EH (cell line): ENCODE data around the gene TMEM123.

Experiments
- DNase-seq: peaks from one replicate; pipeline ENCODE4 v3.0.0-alpha.2; 2015; ENCODE audit warnings: low read depth

Gene TMEM123, protein sequence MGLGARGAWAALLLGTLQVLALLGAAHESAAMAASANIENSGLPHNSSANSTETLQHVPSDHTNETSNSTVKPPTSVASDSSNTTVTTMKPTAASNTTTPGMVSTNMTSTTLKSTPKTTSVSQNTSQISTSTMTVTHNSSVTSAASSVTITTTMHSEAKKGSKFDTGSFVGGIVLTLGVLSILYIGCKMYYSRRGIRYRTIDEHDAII

DNA sequence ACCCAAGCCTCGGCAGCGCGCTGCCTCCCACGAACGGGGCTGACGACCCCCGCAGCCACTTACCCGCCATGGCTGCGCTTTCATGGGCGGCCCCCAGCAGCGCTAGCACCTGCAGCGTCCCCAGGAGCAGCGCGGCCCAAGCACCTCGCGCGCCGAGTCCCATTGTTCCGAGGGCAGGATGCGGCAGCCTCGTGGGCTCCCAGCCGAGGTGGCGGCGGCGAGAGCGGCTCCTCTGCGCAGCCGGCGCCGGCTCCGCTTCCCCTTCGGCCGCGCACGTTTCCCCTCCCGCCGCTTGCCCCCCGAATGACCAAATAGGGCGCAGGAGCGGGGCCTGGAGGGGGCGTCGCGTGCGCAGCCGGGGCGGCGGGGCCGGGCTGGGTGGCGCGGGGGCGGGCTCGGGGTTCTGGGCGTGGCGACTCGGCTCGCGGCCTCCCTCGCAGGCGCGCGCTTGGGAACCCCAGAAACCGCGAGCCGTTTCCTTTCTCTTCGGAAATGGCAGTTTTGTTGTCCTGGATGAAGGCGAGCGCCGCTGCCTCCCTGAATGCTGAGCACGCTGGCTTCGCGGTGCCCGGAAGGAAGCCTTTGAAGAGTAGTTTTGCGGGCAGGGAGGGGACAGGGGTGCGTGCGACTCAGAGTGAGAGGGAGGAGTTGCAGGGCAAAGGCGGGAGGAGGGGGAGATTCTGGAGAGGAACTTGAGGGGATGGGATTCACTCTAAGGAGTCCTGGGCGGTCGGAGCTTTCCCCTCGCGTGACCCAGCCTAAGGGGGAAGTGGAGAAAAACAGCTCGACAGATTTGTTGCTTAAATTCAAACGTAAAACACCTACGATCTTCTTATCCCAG lies at the start of gene TMEM123:
Gene TMEM123 (minus strand): TSS at position 305 of the 841 bp plus-strand sequence. CDS start 142 bp downstream, at position 163.
- peak; percentile 76 for DNase-seq

DNA sequence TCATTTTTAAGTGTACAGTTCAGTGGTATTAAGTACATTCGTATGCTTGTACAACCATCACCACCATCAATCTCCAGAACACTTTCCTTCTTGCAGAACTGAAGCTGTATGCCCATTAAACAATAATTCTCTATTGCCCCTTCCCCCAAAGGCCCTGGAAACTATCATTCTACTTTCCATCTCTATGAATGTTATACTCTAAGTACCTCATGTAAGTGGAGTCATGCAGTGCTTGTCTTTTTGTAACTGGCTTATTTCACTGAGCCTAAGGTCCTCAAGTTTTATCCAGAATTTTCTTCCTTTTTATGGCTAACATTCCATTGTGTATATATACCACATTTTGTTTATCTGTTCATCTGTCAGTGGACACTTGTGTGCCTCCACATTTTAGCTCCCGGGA lies 48.3 kb upstream of the TMEM123 start:
- no peak for DNase-seq

DNA sequence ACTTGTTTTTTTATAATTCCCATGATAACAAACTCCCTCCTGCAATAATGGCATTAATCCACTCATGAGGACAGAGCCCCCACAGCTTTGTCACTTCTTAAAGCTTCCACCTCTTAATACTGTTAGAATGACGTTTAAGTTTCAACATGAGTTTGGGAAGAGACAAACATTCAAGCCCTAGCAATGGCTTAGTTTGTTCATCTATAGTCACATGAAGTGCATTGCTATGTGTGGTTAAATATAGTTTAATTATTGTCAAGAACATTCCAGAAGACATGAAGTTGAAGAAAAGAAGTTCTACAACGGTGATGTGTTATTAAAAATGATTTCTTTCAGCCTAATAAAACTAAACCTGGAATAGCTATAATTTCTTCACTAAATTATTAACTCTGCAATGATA lies 47.4 kb upstream of the TMEM123 start:
- DNase-seq, result no peak

DNA sequence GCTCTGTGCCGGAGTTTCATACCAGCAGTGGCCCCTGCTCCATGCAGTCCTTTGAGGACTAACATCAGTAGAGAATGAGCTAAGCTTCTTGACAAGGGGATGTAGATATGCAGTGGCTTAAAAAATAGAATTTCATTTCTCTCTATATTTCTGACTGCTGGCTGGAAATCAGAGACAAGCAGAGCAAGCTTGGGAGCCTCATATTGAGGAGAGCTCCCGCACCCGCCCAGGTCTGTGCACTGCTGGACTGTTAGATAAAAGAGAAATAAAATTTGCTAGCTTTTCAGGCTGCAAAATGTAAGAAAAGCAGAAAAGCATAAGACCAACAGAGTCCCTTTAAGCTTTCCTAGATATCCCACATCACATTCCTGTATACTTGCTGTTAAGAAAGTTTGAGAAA lies 46.6 kb upstream of the TMEM123 start:
- DNase-seq, result no peak

DNA sequence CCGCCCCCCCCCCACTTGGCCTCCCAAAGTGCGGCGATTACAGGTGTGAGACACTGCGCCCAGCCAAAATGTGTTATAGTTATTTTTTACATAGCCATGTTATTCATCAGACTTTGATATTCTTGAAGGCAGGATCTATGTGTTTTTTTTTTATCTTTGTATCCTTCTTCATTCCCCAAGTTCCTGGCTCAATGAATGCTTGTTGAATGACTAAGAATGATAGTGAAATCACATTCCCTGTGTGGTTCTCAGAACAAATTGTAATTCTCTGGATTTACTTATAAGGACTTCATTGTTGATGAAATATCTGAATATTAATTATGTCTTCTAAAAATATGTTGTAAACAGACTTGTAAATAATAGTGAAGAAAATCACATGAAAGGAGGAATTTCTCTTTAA lies 44.5 kb upstream of the TMEM123 start:
- peak; percentile 73 for DNase-seq

DNA sequence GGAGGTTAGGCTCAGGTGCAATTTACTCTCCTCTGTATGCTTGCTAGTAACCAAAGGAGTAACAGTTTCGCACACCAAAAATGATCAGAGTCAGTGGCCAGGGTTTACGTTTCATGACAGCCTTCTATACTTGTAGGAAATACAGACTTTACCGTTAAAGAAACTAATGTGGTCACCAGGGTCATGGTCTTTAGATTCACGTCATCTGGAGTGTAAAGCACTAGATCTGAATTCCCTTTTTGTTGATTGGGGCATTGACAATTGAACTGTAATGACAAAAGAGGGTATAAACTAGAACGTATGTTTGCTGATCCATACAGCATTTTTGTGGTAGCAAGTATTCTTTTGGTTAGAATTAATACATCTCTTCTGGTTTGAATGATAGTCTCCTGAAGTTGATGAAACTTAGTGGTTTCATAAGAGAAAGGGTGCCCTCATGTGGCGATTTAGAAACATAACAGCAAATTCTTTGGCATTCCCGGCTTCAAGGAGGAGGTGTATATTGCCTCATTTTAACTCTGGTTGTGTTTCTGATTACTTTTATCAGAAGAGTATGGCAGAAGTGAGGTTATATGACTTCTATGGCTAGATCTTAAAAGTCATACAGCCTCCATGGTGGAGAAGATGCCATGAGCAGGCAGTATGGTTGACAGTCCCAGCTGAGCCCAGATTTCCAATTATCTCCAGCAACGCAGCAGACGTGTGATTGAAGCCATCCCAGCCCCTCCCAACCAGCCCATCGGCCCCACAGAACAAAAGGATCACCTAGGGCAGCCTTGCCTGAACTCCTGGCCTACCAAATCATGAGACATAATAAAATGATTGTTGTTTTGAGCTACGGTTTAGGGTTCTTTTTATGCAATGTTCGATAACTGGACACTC lies 42.8 kb upstream of the TMEM123 start:
- peak; percentile 85 for DNase-seq

DNA sequence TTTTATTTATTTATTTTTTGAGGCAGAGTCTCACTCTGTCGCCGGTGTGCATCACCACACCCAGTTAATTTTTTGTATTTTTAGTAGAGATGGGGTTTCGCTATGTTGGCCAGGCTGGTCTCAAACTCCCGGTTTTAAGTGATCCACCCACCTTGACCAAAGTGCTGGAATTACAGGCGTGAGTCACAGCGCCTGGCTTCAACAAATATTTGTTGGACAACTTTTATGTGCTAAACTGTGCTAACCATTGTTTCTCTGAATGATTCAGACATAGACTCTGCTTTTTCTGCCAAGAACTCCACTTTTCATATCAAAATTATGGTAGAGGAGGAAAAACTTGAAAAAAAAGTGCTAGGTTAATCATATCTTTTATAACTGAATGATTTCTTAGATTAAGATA lies 41.7 kb upstream of the TMEM123 start:
- peak; percentile 52 for DNase-seq

DNA sequence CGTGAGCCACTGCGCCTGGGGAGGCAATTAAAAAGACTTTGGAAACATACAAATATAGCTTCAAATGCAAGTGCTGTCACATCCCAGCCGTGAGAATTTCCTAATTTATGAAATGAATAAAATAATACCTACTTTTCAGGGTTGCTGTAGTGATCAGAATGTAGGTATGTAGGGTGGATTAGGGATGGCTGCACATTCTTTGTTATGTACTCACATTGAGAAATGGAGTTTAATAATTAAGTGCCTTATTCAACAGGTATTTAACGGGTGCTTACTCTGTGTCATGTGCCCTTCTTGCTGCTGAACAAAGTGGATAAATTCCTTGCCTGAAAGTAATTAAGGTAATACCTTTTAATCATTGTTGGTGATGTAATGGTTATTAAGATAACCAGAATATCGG lies 41.0 kb upstream of the TMEM123 start:
- no peak for DNase-seq

DNA sequence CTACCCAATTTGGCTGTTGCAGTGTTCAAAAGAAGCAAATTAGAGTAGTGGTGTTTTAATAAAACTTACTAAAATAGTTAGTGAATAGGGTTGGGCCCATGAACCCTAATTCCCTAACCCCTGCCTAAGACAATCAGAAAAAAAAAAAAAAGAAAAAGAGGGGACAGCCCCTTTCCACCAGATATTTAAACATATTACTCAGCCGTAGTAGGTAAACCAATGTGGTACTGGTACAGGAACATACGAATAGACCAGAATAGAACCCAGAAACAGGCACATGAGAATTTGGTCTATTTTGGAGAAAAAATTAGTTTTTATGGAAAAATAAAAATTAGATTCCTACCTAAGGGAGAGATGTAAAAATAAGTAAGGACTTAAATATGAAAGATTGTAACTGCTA lies 39.4 kb upstream of the TMEM123 start:
- DNase-seq, result no peak

DNA sequence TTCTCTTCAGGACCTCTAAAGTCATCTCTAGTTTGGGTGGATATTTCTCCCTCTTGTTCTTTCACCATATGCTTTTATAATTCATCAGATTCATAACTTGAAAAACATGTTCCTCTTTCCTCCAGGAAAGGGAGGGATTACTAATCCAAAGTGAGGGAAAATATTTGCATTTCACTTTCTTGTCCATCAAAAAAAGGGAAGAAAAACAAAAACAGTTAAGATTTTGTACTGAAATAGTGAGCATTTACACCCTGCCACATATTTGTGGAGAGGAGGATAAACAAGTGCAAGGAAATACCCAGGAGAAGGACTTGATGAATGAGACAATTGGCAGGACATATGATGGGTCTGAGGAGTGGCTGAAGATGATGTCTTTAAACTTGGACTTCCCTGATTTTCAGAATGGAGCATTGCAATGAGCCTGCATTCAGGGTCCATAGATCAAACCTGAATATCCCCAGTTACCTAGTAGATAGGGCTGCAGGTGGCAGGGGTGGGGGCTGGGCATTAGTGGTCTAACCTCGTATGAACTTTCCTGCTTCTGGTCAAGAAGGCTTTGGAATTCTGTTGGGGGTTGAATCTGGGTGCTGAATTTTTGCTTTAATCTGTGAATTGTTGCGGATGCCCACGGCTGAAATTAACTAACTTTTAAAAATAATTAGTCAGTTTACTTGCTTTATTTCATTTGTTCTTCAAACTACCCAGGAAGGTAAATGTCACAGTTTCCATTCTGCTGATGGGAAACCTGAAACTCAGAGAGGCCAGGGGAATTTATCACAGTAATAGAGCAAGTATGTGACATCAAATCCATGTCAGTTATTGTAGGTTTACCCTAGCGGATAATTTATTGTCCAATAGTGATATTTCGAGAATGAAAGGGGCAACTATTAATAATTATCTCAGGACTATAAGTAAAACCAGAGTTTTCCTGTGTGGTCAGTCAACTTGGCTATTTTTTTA lies 36.9 kb upstream of the TMEM123 start:
- no peak for DNase-seq

DNA sequence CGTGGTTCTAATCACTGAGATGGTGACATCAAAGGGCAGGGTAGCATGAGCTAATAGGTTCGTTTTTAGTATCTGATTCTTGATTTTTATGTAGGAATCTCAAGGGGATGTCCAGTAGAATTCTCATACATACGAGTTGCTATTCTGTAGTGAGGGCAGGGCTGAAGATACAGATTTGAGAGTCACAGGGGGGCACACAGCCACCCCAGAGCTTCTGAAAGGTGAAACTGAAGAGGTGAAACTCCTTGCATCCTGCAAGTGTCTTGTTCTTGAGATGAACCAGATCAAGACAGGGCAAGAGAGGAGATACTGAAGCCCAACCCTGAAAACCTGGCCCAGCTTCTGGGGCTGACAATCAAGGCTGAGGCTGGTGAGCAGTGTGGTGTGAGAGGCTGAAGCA lies 35.6 kb upstream of the TMEM123 start:
- DNase-seq, result no peak

DNA sequence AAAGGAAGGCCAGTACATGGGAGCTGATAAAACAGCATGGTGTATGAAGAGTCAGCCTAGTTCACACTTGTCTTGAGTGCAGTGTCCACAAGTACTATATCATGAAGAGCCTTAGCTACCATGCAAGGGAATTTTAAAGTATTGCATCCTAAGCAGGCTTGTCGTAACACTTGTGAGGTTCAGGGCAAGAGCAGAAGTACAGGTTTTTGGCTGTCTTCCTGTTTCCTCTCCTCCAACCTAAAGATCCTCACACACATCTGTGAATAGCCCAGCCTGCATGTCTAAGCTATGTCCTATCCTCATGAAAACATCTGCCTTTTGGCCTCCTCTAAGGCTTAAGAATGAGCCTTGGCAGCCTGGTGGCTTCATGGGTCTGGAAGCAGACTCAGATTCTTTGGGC lies 34.6 kb upstream of the TMEM123 start:
- DNase-seq, result peak; percentile 6

DNA sequence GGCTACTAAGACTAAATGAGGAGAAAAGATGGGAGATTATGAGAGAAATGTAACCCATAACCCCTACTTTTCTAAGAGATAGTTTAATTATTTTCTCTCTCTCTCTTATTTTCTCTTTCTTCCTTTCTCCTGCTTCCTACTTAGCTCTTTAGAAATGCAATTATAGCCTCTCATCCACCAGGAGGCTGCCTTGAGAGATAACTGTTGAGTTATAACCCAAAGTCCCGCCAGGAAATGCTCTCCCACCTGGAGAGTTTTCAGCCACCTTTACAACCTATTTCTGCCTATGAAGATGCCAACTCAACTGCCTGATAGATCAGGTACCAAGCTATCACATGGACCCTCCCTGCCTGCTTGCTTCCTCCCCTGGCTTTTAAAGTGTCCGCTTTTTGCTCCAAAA lies 34.0 kb upstream of the TMEM123 start:
- no peak for DNase-seq

DNA sequence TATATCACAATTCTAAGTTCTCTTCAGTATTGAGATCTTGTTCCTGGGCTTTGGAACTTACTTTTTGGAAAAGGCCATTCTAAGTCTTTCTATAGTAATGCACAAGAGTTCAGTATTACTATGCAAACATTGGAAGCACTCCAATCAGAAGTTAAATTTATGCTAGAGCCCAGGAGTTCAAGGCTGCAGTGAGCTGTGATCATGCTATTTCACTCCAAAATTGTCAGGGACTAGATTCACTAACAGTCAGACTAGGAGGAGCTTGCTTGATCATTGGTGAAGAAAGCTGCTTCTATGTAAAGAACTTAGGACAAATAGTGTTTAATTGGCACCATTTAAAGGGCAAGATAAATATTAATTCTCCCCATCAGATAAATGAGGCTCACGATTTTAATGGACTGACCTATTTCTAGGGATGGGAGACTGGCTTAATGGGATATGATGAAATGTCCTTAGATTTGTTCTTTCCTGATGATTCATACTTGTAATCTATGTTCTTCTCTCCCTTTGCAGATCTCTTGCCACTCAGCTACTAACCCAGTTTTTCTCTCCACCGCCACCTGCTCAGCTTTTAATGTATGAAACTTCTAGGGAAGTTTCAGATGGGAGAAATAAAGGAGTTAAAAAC lies 32.6 kb upstream of the TMEM123 start:
- DNase-seq, result peak; percentile 14

DNA sequence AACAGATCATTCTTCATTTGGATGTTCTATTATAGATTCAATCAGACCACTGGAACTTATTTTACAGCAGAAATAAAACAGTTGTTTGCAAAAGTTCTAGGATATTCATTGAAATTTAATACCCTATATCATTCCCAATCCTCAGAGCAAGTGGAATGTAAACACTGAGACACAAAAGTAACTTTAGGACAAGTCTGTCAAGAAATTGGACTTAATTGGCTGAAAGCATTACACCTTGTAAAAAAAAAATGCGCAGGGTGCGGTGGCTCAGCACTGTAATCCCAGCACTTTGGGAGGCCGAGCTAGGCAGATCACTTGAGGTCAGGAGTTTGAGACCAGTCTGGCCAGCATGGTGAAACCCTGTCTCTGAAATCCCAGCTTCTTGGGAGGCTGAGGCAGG lies 29.9 kb upstream of the TMEM123 start:
- DNase-seq, result no peak

DNA sequence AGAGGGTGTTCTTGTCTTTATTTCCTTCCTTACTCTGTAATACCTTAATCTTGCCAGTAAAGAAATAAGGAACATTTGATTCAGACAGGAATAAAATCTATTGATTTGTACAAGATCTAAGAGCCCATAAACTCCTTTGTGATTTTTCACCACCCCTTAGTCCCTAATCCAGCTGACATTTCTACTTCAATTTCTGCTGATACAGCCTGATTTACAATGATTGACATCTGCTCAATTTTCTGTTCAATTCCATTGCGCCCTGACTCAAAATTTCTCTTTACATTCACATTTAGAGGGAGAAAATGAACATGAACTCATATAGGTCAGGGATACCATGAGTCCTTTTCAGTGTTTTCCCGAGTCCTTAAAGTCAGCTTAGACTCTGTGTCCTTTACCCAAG lies 27.2 kb upstream of the TMEM123 start:
- no peak for DNase-seq

DNA sequence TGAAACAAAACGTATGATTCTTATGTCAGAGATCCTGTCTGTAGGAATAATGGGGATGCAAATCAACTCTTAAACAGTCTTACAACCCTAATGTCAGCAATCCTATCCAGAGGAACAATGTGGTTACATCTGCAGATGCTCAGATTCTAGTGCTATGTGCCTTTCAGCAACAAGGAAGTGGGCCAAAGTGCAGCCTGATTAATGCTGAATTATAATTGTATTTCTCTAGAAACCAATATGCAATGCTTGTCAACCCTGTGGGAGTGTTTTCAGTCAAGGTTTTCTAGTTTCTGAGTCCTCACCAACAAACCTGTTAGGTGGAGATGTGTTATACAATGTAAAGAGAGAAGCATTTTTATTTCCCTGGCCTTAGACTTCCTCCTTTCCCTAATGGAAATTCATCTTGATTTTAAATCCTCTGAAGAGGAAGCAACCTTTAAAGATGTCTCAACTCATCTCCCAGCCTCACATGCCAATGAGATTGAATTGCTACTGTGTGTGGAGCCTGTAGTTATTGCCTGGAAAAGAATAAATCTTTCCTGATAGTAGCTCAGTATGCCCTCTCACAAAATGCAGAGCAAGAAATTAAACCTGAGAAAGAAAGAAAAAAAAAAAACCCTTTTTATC lies 26.2 kb upstream of the TMEM123 start:
- DNase-seq, result no peak

DNA sequence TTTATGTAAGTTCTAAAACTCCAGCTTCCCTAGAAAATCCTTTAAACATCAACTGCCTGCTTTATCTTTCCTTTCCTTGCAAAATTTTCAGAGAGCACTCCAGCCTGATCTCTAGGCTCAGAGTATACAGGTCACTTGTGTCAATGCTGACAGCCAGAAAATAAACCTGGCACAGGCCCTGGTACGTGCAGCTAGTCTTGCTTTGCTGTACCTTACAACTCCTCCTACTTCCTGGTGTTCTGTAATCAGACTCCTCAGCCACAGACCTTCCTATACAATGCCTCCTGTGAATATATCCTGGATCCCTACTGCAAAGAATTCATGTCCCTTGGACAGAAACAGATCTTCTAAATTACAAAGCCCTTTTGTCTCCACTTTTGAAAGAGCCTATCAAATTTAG lies 24.2 kb upstream of the TMEM123 start:
- peak; percentile 7 for DNase-seq

DNA sequence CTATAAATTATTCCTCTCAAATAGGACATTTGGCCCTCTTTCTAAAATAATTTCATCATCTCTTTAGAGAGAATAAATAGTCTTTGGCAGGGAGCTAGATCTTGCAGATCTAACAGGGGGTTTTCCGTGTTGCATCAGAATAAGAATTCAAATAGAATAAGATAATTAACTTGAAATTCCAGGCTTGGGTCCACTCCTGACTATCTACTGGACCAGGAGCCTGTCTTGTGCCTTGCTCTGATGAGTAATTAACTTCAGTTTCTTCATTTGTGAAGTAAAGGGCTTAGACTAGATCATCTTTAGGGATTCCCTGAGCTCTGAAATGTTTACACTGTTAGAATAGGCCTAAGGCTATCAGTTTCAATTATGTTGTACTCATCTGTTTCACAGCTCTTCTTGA lies 23.5 kb upstream of the TMEM123 start:
- DNase-seq, result peak; percentile 22

DNA sequence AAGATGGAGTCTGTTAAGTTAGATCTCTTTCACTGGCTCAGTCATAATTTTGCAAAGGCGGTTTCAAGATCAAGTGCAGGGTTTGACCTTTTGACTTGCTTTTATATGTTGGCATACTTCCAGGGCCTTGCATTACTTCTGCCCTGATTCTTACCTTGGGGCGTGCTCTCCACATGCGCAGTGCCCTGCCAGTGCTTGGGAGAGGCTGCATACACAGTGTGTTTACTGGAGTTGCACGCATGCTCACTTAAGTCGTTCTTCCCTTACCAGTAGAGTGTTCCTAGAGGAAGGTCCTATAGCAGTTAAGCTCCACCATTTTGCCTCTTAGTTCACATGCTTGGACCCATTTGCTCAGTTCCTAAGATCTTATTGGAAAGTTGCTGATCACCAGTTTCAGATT lies 21.0 kb upstream of the TMEM123 start:
- no peak for DNase-seq

DNA sequence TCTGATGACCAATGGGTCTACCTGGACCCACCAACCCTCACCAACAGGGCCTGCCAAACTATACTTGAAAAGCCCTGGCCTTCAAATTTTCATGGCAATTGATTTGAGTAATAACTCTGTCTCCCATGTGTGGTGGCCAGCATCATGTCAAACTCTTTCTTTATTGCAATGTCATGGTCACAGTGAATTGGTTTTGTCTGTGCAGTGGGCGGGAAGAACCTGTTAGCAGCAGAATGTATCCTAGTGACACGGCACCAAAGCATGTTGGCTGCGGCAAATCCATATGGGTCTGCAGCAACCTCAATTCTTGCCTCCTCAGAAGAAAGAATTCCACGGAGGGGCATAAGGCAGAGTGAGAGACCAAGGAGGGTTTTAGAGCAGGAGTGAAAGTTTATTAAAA lies 19.6 kb upstream of the TMEM123 start:
- no peak for DNase-seq
